IPS-NIHi11 (cell line): ENCODE results near the gene TTC3.
A peak's percentile ranks its signal among the peaks of the same experiment; 100 is the strongest.
"Not testable (repeated sequence)": the region's sequence is repeated elsewhere in the genome, so short reads cannot be mapped to it uniquely, and the experiment has no call there.

ENCODE experiments used
- DNase-seq: peaks from one replicate; pipeline ENCODE4 v3.0.0; 2012; ENCODE audit warnings: mixed read lengths, low spot score

The TTC3 gene

GRCh38 chr21:37072988-37073416, at the start of gene TTC3, which contains the start of gene PIGP:
Gene TTC3, plus strand, starts transcription at chr21:37073254. Its CDS starts 14,004 bp downstream, at chr21:37087258.
Gene PIGP, minus strand, starts transcription at chr21:37073071. Its CDS starts 556 bp downstream, at chr21:37072515.
- peak; percentile 95 for DNase-seq

- no peak for DNase-seq
Observed at GRCh38 chr21:37026499-37026898, 46.6 kb upstream of the TTC3 start.

GRCh38 chr21:37028570-37028969, 44.5 kb upstream of the TTC3 start:
- DNase-seq, result no peak

GRCh38 chr21:37030864-37031263, 42.2 kb upstream of the TTC3 start:
- no peak for DNase-seq

GRCh38 chr21:37032293-37032692, 40.8 kb upstream of the TTC3 start:
- no peak for DNase-seq

- no peak for DNase-seq
Observed at GRCh38 chr21:37032877-37033471, 40.1 kb upstream of the TTC3 start.

- DNase-seq, result not testable (repeated sequence)
Observed at GRCh38 chr21:37034394-37034793, 38.7 kb upstream of the TTC3 start.

GRCh38 chr21:37036177-37036576, 36.9 kb upstream of the TTC3 start:
- no peak for DNase-seq

- DNase-seq, result no peak
Observed at GRCh38 chr21:37039411-37040075, 33.5 kb upstream of the TTC3 start.

- no peak for DNase-seq
Observed at GRCh38 chr21:37040212-37040611, 32.8 kb upstream of the TTC3 start.

- DNase-seq, result peak; percentile 22
Observed at GRCh38 chr21:37041706-37042271, 31.3 kb upstream of the TTC3 start.

GRCh38 chr21:37043818-37044217, 29.2 kb upstream of the TTC3 start:
- DNase-seq, result no peak

GRCh38 chr21:37044643-37045042, 28.4 kb upstream of the TTC3 start:
- DNase-seq, result no peak

- no peak for DNase-seq
Observed at GRCh38 chr21:37045149-37045548, 27.9 kb upstream of the TTC3 start.

GRCh38 chr21:37045556-37045955, 27.5 kb upstream of the TTC3 start:
- no peak for DNase-seq

GRCh38 chr21:37047079-37047478, 26.0 kb upstream of the TTC3 start:
- no peak for DNase-seq

- not testable (repeated sequence) for DNase-seq
Observed at GRCh38 chr21:37049741-37050140, 23.3 kb upstream of the TTC3 start.

GRCh38 chr21:37055271-37055855, 17.7 kb upstream of the TTC3 start:
- no peak for DNase-seq

GRCh38 chr21:37057614-37058013, 15.4 kb upstream of the TTC3 start:
- no peak for DNase-seq

- no peak for DNase-seq
Observed at GRCh38 chr21:37058261-37058660, 14.8 kb upstream of the TTC3 start.

- no peak for DNase-seq
Observed at GRCh38 chr21:37059181-37059580, 13.9 kb upstream of the TTC3 start.

GRCh38 chr21:37060296-37060695, 12.8 kb upstream of the TTC3 start:
- DNase-seq, result peak; percentile 63
